Measurements from ENCODE around the gene NPFF.
"Not testable (repeated sequence)": the region's sequence is repeated elsewhere in the genome, so short reads cannot be mapped to it uniquely, and the experiment has no call there.

The NPFF gene

DNA sequence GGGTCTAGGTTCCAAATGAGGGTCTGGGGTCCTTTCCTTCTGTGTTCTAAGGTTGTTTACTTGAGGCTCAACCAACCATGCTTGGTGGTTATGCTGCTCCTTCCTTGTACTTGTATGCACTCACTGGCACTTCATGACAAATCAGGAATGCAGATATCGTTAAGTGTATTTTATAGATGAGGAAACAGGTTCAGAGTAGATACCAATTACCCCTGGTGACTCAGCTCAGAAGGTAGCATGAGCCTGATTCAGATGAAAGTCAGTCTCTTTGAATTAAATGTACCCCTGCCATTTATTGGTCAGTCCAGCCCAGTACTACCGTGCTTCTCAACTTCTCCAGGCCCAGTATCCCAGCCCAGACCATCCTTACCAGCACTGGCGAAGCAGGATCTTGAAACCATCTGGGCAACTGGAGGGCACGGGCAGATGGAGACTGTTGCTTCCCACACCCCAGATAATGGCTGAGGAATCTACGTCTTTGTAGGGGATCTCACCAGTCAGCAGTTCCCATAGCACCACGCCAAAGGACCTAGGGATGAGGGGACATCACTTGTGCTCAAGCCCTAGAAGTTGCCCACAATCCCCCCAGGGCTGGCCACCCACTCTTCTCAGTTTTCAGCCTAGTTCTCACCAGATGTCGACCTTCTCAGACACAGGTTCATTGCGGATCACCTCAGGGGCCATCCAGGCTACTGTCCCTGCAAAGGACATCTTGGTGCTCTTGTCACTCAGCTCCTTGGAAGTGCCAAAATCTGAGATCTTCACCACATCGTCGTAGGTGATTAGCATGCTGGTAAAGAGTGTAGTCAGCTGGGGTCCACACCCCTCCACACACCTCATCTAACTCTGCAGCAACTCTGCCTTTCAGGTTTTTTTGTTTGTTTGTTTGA is 22.4 kb downstream of the NPFF start:
- TF ChIP-seq, protein P1, sequence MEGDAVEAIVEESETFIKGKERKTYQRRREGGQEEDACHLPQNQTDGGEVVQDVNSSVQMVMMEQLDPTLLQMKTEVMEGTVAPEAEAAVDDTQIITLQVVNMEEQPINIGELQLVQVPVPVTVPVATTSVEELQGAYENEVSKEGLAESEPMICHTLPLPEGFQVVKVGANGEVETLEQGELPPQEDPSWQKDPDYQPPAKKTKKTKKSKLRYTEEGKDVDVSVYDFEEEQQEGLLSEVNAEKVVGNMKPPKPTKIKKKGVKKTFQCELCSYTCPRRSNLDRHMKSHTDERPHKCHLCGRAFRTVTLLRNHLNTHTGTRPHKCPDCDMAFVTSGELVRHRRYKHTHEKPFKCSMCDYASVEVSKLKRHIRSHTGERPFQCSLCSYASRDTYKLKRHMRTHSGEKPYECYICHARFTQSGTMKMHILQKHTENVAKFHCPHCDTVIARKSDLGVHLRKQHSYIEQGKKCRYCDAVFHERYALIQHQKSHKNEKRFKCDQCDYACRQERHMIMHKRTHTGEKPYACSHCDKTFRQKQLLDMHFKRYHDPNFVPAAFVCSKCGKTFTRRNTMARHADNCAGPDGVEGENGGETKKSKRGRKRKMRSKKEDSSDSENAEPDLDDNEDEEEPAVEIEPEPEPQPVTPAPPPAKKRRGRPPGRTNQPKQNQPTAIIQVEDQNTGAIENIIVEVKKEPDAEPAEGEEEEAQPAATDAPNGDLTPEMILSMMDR (conservative IDR thresholded peaks at IDR 0.05; ENCODE audit: low read depth, low read length): no peak
- no peak overlapping the region for H3K4me3 ChIP-seq (ENCODE audit: low read length)
- DNase-seq (ENCODE audit: low read depth): no peak

DNA sequence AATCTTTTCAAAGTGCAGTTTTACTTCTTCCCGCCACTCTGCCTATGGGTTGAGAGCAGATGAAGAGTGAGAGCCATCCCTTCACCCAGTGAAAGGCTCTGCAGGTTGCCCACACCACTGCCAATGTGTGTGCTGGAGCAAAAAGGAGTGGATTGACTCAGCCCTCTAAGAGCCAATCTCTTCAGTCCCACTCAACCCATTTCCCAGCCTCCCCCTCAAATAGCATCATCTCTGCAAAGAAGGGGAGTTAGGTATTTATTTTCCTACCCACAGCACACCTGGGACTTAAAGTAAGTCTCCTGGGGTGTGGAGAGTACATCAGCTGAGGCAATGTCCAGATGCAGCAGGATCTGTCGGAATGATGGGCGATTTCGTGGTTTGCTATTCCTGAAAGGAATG is 23.3 kb downstream of the NPFF start:
- TF ChIP-seq, protein P1 (conservative IDR thresholded peaks at IDR 0.05; ENCODE audit: low read depth, low read length): no peak
- no peak for DNase-seq (ENCODE audit: low read depth)
- H3K4me3 ChIP-seq (ENCODE audit: low read length): no peak overlapping the region

DNA sequence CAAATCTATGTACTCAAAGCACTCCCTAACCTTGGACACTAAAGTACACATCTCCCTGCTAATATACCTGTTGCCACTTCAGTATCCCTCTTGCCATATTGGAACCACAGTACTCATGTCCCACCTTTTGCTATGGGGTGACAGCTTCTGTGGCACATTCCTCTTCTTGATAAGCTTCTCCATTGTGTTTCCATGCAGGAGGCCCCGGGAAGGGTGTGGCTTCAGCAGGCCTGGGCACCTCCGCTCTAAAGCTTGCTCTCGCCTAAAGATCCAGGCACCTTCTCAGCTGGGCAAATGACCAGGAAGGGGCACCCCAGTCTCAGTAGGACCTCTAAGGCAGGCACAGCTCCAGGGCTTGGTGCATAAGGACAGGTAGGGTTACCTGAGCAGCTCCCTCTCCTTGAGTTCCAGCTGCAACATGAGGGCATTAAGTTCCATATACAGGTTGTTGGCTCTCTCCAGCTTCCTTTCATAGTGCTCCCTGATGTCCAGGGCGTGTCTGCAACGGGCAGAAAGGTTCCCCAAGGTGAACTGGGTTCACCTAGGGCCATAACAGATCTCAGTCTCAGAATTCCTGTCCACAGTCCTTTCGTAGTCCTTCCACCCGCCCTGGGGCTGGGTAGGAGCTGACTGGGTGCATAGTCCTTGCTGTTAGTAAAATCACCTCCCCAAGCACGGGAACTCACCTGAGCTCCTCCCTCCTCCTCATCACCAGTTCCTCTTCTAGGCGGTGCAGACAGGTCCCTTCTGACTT is 23.9 kb downstream of the NPFF start:
- TF ChIP-seq, protein P1 (conservative IDR thresholded peaks at IDR 0.05; ENCODE audit: low read depth, low read length): no peak
- DNase-seq (ENCODE audit: low read depth): no peak
- H3K4me3 ChIP-seq (ENCODE audit: low read length): no peak overlapping the region

DNA sequence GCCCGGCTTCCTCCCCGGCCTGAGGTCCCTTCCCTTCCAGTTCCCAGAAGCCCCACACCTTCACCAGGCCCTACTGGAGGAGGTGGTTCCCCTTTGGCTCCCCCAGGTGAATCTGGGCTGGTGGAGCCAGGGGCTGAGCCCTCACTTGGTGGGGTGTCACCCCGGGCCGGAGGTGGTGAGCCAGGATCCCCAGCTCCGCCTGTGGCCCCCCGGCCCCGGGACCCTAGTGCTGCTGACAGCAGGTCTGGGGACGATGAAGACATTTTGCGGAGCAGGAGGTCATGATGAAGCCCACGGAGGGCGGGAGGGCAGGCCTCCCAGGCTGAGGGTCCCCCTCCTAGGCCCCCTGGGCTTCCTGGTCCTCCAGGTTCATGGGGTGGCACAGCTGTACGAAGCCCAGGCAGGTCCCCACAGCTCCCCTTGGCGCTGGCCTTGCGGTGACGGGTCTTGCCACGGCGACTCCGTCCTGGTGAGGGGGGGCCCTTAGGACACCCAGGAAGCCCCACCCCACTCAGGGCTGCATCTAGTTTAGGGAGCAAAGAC is 24.6 kb downstream of the NPFF start:
- DNase-seq (ENCODE audit: low read depth): no peak
- TF ChIP-seq, protein P1 (conservative IDR thresholded peaks at IDR 0.05; ENCODE audit: low read depth, low read length): no peak

DNA sequence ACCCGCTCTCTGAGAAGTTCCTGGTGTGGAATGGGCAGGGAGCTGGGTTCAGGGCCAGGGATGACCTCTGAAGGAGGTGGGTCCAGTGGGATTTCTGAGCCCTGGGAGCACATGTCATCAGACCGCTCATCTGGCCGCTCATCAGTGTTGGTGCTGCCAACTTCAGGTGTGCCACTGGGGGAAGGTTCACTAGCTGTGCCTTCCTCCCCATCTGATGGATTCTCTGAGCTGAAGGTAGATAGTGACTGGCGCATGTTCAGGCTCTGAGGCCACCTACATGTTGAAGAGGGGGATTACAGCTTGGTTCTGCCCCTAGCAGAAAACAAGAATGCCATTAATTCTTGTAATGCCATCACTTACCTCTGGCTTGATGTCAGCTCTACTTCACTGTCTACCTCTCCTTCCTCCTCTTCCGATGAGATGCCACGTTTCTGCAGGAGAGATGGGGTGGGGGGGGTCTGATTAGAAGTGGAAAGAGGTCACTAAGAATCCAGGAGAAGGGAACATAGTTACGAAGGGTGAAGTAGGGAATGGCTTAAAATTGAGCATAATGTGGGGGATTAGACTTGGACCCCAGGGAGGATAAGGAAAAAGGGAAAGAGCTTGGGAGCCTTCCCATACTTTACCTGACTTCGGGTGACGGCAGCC is 25.2 kb downstream of the NPFF start:
- no peak overlapping the region for H3K4me3 ChIP-seq (ENCODE audit: low read length)
- no peak for DNase-seq (ENCODE audit: low read depth)
- TF ChIP-seq, protein P1 (conservative IDR thresholded peaks at IDR 0.05; ENCODE audit: low read depth, low read length): peak; percentile 51

More for the DNA sequence above, 24.6 kb downstream of the NPFF start:
- no peak overlapping the region for H3K4me3 ChIP-seq (ENCODE audit: low read length)

DNA sequence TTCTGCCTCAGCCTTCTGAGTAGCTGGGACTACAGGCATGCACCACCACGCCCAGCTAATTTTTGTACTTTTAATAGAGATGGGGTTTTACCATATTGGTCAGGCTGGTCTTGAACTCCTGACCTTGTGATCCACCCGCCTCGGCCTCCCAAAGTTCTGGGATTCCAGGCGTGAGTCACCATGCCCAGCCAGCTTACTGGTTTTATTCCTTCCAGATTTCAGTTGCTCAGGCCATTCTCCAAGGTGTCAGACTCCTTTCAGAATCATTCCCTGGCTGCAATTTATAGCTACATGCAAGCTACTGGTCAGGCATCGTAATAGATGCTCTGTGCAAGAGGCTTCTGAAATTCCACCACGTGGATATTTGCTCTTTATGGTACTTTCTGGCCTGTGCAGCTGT is 25.8 kb downstream of the NPFF start:
- not testable (repeated sequence) for H3K4me3 ChIP-seq (ENCODE audit: low read length); DNase-seq (ENCODE audit: low read depth)

Measured in retinal pigment epithelial cell (primary cell).